PFSK-1 (cell line): ENCODE data around the gene CFAP298.

ENCODE experiments used
- FOXP2 ChIP-seq: optimal IDR thresholded peaks from 2 replicates; pipeline ENCODE3; 2011; ENCODE audit warnings: borderline replicate concordance, control low read depth, inconsistent platforms; ENCODE audit not compliant: insufficient read depth; ENCODE audit errors: extremely low read length, extremely low read depth
- POLR2AphosphoS5 ChIP-seq: IDR thresholded peaks from 2 replicates; pipeline ENCODE4 v1.6.1; 2012; ENCODE audit warnings: low read depth, mild to moderate bottlenecking, control low read depth, low read length, moderate library complexity
- TAF1 ChIP-seq: IDR thresholded peaks from 2 replicates; pipeline ENCODE4 v1.6.1; 2012; ENCODE audit warnings: low read length, control low read depth, borderline replicate concordance; ENCODE audit not compliant: insufficient read depth

DNA sequence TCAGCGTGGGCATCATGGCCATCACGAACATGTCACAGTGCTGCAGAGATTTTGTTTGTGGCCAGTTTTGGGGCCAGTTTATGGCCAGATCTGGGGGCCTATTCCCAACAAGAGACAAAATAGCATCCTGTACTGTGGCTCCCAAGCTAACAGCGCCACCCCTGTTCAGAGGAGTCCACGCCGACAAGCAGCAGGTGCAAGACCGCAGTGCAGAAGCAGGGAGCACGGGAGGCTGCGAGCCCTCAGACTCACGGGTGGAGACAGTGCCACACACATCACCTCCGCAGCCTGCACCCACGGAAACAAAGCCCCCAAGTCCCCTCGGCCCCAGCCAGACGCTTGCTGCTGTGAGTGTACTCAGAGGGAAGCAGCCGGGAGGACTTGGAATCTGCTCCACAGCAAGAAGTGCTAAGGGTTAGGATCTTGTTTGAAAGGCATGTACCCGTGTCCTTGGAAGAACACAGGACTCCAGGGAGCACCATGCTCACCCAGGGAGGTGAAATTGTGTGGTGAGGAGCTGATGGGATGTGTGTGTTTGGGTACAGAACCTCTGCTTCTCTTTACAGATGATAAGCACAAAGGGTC lies 34.0 kb downstream of the CFAP298 start:
- TF ChIP-seq FOXP2 (no peak), POLR2AphosphoS5 (no peak), TAF1 (no peak)
